ENCODE data around the gene KCNN1. TPM values are rescaled to one million over a fixed set of nuclear protein-coding genes. Genes with fewer than 3 reads are reported as not detected.

KCNN1 gene
- total and polyA plus RNA-seq, 4 donors, result 0.14 to 0.60 (median 0.19) TPM; not detected in 1

DNA sequence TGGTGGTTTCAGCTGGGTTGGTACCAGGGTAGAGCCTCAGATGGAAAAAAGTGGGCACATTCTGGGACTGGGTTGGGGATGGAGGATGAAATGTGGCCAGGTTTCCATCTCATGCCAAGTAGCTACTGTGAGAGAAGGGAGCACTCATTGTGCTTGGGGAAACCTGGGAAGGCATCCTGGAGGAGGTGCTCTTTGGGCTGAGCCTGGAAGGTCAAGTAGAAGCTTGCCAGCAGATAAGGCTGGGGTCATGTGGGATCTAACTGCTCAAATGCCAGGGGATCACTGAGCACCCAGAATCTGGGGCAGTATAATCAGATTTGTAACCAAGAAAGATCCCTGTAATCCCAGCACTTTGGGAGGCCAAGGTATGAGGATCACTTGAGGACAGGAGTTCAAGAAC lies 9.0 kb upstream of the KCNN1 start:
- Histone ChIP-seq H3K9me3 (ENCODE audit: control insufficient read depth in 4 of 4, insufficient read depth in 3 of 4, low read length in 3 of 4) (peaks cover 0 to 2% (median 0%) of the 10 kb centered on the region in 4 donors), H3K27ac (ENCODE audit: low read depth in 1 of 2, low read length in 1 of 2) (no peak overlapping the region), H3K27me3 (ENCODE audit: control insufficient read depth in 3 of 3, insufficient read depth in 3 of 3, low read length in 2 of 3) (peaks cover 0 to 12% (median 11%) of the 10 kb centered on the region in 3 donors), H3K4me3 (no peak overlapping the region), H3K9ac (ENCODE audit: insufficient read depth in 1 of 2, low read length in 2 of 2) (no peak overlapping the region), H3K4me1 (ENCODE audit: control insufficient read depth in 5 of 5, insufficient read depth in 5 of 5, low read length in 5 of 5) (peaks cover 0 to under 1% (median 0%) of the 10 kb centered on the region in 5 donors), H3K36me3 (ENCODE audit: control insufficient read depth in 4 of 4, insufficient read depth in 4 of 4, low read length in 4 of 4) (no peaks in the 10 kb centered on the region)
- TF ChIP-seq, protein P1, sequence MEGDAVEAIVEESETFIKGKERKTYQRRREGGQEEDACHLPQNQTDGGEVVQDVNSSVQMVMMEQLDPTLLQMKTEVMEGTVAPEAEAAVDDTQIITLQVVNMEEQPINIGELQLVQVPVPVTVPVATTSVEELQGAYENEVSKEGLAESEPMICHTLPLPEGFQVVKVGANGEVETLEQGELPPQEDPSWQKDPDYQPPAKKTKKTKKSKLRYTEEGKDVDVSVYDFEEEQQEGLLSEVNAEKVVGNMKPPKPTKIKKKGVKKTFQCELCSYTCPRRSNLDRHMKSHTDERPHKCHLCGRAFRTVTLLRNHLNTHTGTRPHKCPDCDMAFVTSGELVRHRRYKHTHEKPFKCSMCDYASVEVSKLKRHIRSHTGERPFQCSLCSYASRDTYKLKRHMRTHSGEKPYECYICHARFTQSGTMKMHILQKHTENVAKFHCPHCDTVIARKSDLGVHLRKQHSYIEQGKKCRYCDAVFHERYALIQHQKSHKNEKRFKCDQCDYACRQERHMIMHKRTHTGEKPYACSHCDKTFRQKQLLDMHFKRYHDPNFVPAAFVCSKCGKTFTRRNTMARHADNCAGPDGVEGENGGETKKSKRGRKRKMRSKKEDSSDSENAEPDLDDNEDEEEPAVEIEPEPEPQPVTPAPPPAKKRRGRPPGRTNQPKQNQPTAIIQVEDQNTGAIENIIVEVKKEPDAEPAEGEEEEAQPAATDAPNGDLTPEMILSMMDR (IDR thresholded peaks at IDR 0.05; ENCODE audit: control extremely low read depth, extremely low read depth), result no peak
- DNase-seq, result no peak
- no peak for ATAC-seq (ENCODE audit: insufficient read depth, low FRiP score)

DNA sequence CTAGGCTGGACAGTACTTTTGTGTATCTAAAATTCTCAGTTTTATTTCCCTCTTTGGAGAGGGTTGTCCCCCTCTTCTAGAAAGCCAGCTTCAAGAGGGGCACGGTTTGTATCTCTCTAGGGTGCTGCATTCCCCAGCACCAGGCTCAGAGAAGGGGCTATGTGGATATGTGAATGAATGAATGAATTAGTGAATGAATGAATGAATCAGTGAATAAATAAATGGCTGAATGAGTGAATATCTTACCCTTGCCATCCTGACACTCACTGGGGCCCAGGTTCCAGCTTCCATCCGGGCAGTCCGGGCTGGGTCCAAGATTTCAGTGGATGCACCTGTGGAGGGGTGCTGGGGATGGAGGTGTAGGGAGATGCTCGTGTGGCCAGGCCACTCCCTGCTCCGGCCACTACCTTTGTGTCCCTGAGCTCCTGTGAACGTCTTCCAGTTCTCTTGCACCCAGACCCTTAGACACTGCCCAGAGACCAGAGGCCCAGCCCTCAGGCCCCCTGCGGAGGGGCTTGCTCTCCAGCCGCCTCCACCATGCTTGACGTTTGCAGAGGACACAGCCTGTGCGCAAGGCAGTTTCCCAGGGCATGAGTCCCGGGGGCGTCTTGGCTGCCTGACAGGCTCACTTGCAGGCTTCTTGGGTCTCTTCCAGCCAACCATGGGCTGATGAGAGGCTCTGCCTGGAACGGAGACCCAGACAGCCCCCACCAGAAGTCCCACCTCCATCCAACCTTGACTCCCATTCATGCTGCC lies 2.8 kb upstream of the KCNN1 start:
- Histone ChIP-seq H3K9ac (ENCODE audit: insufficient read depth in 1 of 2, low read length in 2 of 2) (no peak overlapping the region), H3K36me3 (ENCODE audit: control insufficient read depth in 4 of 4, insufficient read depth in 4 of 4, low read length in 4 of 4) (no peaks in the 10 kb centered on the region), H3K27me3 (ENCODE audit: control insufficient read depth in 3 of 3, insufficient read depth in 3 of 3, low read length in 2 of 3) (peaks cover 0 to 2% (median 2%) of the 10 kb centered on the region in 3 donors), H3K4me1 (ENCODE audit: control insufficient read depth in 5 of 5, insufficient read depth in 5 of 5, low read length in 5 of 5) (peaks cover 0 to 5% (median 3%) of the 10 kb centered on the region in 5 donors), H3K27ac (ENCODE audit: low read depth in 1 of 2, low read length in 1 of 2) (no peak overlapping the region), H3K4me3 (no peak overlapping the region), H3K9me3 (ENCODE audit: control insufficient read depth in 4 of 4, insufficient read depth in 3 of 4, low read length in 3 of 4) (no peaks in the 10 kb centered on the region)
- ATAC-seq (ENCODE audit: insufficient read depth, low FRiP score) (no peak), DNase-seq (peak in 1 of 3 donors; percentile 39)
- WGBS, 2 donors, result 70 to 72% methylated on average over 13 of the region's 13 CpGs
- TF ChIP-seq, protein P1 (IDR thresholded peaks at IDR 0.05; ENCODE audit: control extremely low read depth, extremely low read depth), result no peak

DNA sequence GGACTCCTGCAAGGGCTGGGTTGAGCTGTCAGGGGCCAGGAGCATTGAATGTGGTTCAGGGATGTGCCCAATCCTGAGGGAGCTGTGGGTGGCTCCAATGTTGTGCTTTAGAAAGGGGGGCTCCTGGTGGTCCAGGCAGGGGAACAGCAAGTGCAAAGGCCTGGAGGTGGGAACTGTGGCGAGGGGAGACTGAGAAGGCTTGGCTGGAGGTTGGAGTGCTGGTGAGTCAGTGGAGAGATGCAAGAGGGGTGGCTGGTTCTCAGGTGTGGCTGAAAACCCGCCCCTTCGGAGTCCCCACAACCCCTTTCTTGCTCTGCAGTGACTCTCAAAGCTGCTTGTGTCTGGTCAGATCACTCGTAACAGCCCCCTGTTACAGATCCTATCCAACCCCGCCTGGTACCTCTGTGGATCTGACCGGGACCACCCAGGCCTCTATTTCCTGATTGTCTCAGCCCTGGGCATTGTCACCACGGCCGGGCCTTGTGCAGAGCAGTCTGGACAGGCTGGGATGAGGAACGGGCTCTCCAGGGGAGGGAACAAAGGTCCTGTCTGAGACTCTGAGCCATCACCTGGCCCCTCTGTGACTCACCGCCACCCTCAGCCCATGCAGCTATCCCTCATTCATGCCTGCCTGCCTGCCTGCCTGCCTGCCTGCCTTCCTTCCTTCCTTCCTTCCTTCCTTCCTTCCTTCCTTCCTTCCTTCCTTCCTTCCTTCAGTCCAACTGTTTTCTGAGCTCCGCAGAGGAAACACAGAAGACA lies 1.4 kb upstream of the KCNN1 start:
- ATAC-seq (ENCODE audit: insufficient read depth, low FRiP score) (no peak), DNase-seq (peak in 1 of 3 donors; percentile 9)
- H3K9ac ChIP-seq (ENCODE audit: insufficient read depth in 1 of 2, low read length in 2 of 2), result no peak overlapping the region
- no peaks in the 10 kb centered on the region for H3K9me3 ChIP-seq (ENCODE audit: control insufficient read depth in 4 of 4, insufficient read depth in 3 of 4, low read length in 3 of 4)
- H3K36me3 ChIP-seq (ENCODE audit: control insufficient read depth in 4 of 4, insufficient read depth in 4 of 4, low read length in 4 of 4), result no peaks in the 10 kb centered on the region
- peaks cover 0 to 5% (median 3%) of the 10 kb centered on the region in 5 donors for H3K4me1 ChIP-seq (ENCODE audit: control insufficient read depth in 5 of 5, insufficient read depth in 5 of 5, low read length in 5 of 5)
- H3K27ac ChIP-seq (ENCODE audit: low read depth in 1 of 2, low read length in 1 of 2), result no peak overlapping the region
- TF ChIP-seq, protein P1 (IDR thresholded peaks at IDR 0.05; ENCODE audit: control extremely low read depth, extremely low read depth), result no peak
- 68 to 77% methylated on average over 11 of the region's 11 CpGs for WGBS, 2 donors
- peaks cover 0 to 2% (median 2%) of the 10 kb centered on the region in 3 donors for H3K27me3 ChIP-seq (ENCODE audit: control insufficient read depth in 3 of 3, insufficient read depth in 3 of 3, low read length in 2 of 3)
- H3K4me3 ChIP-seq, result no peak overlapping the region

Measured in lung (tissue), 12 donors.